ENCODE measurements around the gene GAB3.

GRCh38 chrX:154779261-154779660, 28.4 kb upstream of the GAB3 start:
- TF ChIP-seq HNF4A (conservative IDR thresholded peaks at IDR 0.05) (no peak), CTCF (IDR thresholded peaks at IDR 0.05; ENCODE audit: low read depth, low read length, missing input control) (no peak), MAX (IDR thresholded peaks at IDR 0.05) (no peak)
